GM19035 (cell line): ENCODE data around the gene ZNF584.
"Not testable (repeated sequence)": the region's sequence is repeated elsewhere in the genome, so short reads cannot be mapped to it uniquely, and the experiment has no call there.

ENCODE experiments used
- ATAC-seq: cut with Tn5 transposase; IDR thresholded peaks from one replicate; pipeline ENCODE4 v1.9.1; 2021; ENCODE audit not compliant: unreplicated experiment

Gene ZNF584

DNA sequence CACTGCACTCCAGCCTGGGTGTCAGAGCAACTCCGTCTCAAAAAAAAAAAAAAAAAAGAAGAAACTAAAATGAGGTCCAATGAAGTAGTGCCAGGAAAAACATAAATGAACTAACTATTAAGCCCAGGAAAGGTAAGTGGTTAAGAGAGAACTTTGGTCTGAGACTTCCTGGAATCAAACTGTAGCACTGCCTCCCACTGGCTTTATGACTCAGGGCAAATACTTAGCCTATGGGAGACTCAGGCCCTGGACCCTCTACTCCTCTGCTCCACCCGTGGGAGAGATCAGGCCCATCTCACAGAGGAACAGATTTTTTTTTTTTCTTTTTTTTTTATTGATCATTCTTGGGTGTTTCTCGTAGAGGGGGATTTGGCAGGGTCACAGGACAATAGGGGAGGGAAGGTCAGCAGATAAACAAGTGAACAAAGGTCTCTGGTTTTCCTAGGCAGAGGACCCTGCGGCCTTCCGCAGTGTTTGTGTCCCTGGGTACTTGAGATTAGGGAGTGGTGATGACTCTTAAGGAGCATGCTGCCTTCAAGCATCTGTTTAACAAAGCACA lies 4.5 kb upstream of the ZNF584 start:
- ATAC-seq = not testable (repeated sequence)

DNA sequence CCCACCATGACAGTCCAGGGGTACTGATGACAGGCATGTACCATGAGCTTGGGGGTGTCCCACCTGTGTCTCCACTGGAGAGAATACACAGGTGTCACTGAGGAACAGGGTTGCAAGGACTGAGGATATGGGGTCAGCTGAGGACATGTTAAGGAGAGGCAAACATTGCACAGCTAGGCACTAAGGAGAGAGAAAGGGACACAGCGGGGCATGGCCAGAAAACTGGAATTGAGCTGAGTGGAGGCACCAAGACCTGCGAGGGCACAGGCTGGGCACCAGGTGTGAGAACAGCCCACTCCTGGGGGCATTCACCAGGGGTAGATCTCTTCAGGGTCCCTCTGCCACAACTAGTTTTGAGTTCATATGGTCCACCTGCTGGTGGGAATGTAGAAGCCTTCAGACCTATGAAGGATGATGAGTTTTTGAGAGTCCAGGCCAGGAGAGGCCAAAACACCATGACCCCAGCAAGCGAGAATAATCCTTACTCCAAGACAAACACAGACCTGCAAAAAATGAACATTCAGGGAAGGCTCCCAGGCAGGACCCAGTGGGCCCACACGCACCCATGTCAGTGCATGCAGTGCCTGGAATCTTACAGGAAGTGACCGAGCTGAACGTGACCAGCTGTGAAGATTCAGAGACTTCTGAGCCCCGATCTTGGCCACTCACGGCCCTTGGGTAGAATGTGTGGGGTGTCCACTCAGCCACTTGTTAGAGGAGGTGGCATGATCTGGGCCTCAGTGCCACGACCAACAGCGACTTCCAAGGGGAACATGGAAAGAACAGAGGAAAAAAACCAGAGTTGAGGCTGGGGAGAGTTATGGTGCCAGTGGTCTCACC lies 1.4 kb upstream of the ZNF584 start:
- ATAC-seq = no peak

DNA sequence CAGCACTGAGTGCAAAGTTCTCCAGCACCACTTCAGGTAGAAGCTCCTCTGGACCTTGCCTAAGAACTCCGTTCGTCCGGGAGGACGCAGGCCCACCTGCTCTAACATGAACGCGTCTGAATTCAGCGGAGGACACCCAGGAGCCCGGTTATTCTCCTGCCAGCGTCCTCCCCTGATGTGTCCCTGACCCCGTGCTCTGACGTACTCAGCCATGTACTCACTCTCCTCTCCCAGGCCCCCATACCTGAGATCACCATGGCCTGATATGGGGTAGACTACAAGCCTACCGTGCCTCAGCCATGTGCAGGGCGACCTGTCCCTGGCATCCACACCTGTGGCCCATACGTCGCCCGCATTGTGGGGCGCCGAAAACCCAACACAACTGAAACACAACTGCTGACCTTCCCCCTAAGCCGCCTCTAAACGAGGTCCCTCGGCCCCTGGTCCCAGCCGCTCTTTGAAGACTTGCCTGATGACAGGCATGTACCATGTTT lies 744 bp upstream of the ZNF584 start:
- no peak for ATAC-seq

DNA sequence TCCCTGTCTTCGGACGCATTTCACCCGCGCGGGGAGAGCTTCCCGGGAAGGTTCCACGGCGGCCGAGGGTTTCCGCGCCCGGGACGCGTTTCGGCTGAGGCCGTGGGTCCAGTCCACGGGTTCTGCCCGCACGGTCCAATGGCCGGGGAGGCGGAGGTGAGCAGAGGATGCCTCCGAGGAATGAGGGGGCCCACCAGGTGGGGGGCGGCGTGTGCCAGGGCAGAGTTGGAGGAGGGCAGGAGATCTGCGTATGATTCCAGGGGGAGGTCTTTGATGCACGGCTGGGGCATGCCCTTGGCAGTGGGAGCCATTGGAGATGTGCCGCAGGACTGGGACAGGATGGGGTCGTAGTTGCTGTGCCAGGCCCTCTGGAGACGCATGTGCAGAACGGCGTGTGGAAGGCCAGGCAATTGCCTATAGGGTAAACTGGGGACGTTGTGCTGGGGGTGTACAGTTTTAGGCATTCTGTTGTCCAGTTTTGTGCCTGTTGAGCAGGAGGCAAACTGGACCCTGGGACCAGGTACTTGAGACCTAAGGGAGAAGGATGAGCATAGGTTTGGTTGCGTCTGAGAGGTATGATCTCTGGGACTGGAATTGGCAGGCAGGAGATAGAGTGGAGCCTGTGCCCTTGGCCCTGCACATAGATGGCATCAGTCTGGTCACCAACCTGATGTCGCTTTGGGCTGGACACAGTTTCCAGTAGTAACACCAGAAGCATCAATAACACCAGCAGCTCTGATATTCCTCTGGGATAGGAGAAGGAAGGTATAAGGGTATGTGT lies 751 bp downstream of the ZNF584 start:
- peak; percentile 14 for ATAC-seq

DNA sequence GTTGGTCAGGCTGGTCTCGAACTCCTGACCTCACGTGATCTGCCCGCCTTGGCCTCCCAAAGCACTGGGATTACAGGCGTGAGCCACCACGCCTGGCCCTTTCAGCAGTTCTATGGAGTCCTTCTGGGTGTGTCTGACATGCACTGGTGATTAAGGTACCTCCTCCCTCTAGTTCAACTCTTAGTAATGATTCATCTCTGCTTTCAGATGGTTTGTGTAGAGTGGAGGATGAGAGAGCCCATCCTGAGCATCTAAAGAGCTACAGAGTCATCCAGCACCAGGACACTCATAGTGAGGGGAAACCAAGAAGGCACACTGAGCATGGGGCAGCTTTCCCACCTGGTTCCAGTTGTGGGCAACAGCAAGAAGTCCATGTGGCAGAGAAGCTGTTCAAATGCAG lies 8.2 kb downstream of the ZNF584 start:
- ATAC-seq = no peak

DNA sequence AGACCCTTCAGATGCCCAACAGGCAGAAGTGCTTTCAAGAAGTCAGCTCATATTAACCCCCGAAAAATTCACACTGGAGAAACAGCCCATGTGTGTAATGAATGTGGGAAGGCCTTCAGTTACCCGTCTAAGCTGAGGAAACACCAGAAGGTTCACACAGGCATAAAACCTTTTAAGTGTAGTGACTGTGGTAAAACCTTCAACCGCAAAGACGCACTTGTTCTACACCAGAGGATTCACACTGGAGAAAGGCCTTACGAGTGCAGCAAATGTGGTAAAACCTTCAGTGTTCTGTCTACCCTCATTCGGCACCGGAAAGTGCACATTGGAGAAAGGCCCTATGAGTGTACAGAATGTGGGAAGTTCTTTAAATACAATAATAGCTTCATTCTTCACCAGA lies 8.6 kb downstream of the ZNF584 start:
- no peak for ATAC-seq

DNA sequence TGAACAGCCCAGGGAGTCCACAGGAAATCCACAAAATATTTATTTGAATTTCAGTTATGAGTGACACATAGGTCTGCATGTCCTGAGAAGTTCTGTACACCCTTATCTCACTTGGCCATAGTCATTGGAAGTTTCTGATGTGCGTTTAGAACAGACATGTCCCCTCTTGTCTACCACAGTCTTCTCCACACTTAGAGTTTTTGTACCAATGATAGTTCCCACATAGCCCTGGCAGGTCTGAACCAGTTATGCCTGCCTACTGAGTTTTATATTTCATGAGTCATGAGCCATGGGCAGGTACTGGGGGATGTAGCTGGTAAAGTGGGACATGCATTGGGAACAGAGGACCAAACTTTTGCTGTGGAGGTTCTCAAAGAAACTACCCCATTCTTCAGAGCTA lies 20.2 kb downstream of the ZNF584 start:
- ATAC-seq = no peak

DNA sequence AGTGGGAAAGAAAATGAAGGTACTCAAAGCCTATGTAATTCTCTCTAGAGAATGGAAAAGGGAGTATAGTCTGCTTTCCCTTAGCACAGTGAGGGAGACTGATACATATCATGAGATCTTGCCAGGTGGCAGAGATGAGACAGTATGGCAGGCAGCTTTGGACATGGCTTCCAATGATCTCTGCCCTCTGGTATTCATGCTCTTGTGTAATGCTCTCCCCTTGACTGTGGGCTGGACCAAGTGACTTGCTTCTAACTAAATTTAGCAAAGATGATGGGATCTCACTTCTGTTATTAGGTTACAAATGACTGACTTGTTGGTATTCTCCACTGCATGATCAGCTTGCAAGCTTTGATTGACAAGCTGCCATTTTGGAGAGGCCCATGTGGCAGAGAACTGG lies 21.3 kb downstream of the ZNF584 start:
- ATAC-seq = no peak

DNA sequence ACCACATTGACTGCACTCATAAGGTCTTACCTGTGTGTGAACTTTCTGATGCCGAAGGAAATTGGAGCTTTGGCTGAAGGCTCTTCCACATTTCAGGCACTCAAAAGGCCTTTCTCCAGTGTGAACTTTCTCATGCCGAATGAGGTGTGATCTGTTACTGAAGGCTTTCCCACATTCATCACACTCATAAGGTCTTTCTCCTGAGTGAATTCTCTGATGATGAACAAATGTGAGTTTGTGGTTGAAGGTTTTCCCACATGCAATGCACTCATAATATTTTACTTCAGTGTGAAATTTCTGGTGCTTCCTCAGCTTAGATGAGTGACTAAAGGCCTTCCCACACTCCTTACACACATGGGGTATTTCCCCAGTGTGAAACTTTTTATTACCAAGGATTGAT lies 25.8 kb downstream of the ZNF584 start:
- no peak for ATAC-seq

DNA sequence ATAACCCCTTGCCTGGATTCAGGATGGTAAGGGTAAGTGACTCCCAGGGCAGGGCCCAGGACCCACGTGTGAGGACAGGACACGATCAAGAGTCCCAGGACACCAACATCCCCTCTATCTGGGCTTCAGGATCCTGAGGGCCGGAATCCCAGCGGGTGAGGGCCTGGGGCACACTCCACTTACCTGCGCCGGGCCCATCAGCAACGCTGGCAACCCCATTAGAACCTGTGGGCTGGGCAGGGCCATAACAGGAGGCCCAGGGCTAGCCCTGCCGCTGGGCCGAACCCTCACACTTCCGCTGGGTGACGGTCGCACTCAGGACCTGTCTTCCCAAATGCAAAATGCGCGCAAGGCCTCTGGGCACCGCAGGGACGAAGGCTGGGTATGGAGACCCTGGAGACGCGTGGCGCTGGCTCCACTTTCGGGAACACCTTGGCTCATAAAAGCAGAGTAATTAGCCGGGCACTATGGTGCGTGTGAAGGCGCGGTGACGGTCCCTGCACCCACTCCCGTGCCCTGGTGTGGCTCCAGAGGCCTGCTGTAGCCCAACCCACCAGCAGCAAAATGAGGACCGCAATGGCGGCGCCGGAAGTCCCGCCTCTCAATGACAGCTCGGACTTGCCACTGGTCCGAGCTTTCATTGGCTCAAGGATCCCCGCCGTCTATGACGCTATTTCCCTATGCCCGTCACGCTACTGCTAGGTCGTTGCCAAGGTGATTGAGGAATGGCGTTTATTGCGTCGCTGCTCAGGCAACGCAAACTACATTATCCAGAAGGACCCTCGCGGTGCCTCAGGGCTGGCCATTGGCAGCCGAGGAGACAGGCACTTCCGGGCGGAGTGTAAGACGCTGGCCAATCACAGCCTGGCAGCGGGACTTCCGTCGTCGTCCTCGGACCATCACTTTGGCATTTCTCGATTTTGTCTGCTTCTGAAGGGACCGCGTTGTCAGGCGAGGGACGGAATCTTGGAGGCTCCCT lies 31.4 kb downstream of the ZNF584 start, which contains the start of gene ZNF132:
TSS of gene ZNF132 (minus strand) at position 578 of the 979 bp plus-strand sequence. CDS start at position 246, 332 bp downstream.
- peak; percentile 96 for ATAC-seq

DNA sequence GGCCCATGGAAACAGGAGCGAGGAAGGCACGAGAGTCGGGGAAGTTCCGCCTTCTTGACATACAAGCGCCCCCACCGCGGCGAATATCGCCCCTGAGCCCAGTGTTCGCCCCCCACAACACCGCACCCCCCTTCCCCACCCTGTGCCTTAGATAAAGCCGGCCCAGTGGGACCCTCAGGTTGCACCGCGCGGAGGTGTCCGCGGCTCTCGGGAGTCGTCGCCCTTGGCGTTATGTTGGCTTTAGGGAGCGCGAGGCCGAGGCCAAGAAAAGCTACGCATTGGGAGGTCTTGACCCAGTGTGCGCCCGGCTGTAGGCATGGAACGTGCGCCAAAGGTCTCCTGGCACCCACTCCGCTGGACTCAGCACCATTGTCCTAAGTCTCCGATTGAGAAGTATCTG lies 32.1 kb downstream of the ZNF584 start:
- ATAC-seq = no peak

DNA sequence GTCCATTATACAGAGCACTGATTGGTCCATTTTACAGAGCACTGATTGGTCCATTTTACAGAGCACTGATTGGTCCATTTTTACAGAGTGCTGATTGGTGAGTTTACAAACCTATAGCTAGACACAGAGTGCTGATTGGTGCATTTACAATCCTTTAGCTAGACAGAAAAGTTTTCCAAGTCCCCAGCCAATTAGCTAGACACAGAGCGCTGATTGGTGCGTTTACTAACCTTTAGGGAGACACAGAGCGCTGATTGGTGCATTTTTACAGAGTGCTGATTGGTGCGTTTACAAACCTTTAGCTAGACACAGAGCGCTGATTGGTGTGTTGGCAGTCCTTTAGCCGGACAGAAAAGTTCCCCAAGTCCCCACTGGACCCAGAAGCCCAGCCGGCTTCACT lies 34.5 kb downstream of the ZNF584 start:
- ATAC-seq = not testable (repeated sequence)

DNA sequence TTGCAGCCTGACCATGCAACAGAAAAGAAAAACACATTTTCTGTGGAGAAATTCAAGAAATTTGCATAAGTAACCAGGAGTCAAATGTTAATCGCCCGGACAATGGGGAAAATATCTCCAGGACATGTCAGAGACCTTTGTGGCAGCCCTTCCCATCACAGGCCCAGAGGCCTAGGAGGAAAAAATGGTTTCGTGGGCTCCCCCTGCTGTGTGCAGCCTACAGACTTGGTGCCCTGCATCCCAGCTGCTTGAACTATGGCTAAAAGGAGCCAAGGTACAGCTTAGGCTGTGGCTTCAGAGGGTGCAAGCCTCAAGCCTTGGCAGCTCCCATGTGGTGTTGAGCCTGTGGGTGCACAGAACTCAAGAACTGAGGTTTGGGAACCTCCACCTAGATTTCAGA lies 40.4 kb downstream of the ZNF584 start:
- ATAC-seq = not testable (repeated sequence)

DNA sequence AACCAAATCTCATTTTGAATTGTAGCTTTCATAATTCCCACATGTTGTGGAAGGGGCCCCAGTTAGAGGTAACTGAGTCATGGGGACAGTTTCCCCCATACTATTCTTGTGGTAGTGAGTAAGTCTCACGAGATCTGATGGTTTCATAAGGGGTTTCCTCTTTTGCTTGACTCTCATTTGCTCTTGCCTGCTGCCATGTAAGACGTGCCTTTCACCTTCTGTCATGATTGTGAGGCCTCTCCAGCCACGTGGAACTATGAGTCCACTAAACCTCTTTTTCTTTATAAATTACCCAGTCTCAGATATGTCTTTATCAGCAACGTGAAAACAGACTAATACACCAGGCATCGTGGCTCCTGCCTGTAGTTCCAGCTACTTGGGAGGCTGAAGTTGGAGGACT lies 41.5 kb downstream of the ZNF584 start:
- ATAC-seq = not testable (repeated sequence)

DNA sequence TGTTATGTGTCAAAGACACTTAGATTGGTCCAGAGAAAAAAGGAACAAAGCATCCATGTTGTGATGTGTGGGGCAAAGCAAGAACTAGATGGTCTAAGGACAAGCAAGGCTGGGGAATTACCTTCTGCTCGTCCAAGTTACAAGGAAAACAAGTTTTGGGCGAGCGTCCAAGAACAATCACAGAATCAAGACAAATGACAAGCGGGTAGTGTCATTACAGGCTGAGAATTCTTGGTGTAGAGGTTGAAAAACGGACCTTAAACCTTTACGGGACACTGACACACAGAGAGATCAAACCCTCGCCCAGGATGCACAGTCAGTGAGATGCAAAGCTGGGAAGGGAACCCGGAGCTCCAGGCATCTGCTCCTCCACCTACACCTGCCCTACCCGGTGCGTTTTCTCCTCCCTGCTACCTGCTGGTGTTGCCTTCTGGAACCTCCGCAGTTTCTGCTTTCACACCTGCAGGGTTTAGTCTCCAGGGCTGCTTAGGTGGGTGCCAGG lies 42.5 kb downstream of the ZNF584 start:
- ATAC-seq = no peak

DNA sequence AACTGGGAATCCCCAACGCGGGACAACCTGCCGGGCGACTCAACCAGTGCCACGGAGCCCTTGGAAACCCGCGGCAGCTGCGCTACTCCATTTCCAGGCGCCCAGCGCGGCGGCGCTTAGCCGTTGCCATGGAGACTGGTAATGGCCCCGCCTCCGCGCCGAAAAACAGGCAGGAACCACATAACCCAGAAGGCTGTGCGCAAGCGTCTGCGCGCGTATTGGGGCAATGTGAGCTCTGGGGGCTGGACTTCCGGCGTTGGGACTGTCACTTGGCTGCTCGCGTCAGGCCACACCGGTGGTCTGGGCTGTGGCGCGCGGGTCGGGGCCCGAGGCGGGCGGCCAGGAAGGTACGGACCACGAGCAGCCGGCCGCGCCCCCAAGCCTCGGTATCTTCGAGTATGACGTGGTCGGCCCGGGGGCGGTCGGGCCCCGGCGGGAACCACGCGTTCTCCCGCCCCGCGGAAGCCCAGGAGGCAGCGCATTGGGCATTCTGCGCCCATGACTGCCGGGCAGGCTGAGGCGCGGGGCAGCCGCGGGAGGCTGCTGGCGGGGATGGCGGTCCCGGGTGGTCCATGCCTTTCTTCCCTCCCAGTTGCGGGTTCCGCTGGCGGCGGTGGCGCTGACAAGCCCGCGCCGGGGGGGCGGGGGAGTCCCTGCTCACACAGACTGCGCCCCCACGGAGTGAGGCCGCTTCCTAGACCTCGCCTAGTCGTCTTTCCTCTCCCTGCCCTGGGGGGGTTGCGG lies 43.1 kb downstream of the ZNF584 start, which contains the start of gene ZNF324B:
TSS of gene ZNF324B (plus strand) at position 265 of the 744 bp plus-strand sequence. CDS start 2,080 bp downstream, outside the sequence.
- peak; percentile 95 for ATAC-seq

DNA sequence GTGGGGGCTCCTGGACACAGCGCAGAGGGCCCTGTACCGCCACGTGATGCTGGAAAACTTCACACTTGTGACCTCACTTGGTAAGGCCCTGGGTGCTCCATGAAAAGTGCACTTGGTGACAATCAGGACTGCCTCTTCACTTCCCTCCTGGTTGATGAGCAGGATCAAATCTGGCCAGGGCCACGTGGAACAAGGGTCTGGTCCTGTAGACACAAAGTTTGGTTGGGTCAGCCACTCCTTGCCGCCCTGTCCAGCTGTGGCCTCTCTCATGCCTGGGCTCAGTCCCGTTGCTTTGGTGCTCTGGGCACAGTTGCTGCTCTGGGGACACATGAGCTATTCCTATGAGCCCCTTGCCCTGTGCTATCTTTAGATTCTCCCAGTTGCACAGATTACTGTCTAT lies 45.3 kb downstream of the ZNF584 start:
- no peak for ATAC-seq

DNA sequence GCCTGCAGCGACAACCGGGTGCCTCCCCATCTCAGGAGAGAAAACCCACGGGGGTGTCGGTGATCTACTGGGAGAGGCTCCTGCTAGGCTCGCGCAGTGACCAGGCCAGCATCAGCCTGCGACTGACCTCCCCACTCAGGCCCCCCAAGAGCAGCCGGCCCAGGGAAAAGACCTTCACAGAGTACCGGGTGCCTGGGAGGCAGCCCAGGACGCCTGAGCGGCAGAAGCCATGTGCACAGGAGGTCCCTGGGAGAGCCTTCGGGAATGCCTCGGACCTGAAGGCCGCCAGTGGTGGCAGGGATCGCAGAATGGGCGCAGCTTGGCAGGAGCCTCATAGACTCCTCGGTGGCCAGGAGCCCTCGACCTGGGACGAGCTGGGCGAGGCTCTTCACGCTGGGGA lies 46.9 kb downstream of the ZNF584 start:
- ATAC-seq = no peak

DNA sequence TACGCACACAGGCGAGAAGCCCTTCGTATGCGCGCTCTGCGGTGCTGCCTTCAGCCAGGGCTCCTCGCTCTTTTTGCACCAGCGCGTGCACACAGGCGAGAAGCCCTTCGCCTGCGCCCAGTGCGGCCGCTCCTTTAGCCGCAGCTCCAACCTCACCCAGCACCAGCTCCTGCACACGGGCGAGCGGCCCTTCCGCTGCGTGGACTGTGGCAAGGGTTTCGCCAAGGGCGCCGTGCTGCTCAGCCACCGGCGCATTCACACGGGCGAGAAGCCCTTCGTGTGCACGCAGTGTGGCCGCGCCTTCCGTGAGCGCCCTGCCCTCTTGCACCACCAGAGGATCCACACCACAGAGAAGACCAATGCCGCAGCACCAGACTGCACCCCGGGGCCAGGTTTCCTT lies 47.7 kb downstream of the ZNF584 start:
- no peak for ATAC-seq
